NCI-H526 treated with DMSO at 0.1 percent for 48 hours (cell line): Measurements from ENCODE around the gene SETBP1.

Source experiments
- DNase-seq: peaks from one replicate; lab custom pipeline; 2025; lab: John Stamatoyannopoulos, UW

SETBP1 gene

GRCh38 chr18:44816477-44816876 lies 135.8 kb downstream of the SETBP1 start:
- peak; percentile 75 for DNase-seq

DNA sequence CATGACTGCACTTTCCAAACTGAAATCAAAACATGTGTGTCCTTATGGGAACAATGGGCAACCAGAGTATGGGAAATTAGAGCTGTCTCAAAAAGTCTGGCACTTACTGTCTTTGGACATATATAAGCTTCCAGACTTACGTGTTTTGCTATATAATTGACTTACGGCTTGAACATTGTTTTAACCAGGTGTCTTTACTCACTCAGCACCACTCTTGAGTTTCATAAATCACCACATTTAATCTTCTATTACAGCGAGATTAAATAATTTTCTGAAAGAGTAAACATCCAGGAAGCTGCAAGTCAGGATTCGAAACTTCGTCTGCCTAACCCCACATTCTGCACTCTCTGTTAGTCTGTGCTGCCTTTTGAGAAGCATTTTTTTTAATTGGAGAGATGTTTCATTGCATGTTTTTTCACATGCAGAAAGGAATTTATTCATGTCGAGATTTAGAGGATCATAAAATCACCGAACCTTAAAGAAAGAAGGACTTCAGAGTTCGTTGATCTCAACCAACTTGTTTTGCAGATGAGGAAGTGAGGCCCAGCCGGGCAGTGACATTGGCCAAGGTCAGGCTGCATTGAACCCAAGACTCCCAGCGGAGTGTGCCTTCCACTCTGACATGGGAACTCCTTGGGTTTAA lies 137.3 kb downstream of the SETBP1 start:
- DNase-seq, result no peak

DNA sequence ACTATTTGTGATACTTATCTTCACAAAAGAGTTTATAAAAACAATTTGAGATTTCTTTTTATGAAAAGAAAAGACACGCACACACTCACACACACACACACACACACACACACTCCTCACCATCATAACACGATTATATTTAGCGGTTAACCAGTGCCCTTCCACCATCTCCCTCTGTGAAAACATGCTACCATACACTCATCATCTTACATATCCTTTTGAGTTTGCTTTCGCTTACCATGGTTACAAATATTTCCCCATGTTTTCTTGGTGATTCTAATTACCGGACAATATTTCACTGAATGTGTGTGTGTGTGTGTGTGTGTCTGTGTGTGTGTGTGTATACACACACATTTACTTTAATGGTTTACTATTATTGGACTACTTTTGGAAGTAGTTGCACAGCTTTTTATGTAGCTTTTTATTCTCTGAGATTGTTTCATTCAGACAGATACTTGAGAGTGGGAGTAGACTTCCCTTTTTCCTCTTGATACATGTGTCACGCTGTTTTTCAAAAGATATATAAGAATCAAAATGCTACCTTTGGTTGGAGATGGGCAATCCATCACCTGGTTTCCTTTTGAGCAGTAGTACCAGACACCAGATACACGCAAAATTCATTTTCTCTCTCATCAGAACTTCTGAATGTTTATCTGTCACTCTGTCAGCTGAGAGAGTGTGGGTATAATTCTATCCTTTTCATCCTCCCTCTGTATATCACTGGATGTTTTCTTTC lies 138.1 kb downstream of the SETBP1 start:
- no peak for DNase-seq

DNA sequence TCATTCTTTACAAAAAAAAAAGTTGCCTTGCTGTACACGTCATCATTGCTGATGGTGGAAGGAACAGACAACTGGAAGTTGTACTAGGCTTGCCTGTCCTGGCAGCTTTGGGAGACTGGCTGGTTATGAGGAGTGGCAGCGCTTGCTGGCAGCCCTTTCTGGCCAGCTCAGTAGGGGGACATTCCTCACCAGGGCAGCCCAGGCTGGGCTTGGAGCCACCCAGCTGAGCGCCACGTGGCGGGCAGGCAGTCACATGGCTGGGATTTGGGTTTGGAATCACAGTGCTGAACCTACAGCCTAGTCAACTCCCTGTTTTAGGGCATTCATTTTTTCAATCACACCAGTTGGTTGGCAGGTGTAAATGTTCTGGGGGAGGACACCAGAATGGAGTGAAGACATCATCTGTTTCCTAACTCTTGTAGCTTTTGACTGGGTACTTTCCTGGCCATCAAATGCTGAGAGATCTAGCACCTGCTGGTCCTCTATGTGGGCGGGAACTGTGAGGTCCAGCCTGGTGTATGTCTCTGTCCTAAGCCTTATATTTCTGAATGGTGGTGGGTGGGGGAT lies 139.3 kb downstream of the SETBP1 start:
- no peak for DNase-seq

- DNase-seq, result no peak
Observed at GRCh38 chr18:44821924-44822323, 141.2 kb downstream of the SETBP1 start.

- DNase-seq, result no peak
Observed at GRCh38 chr18:44823286-44823685, 142.6 kb downstream of the SETBP1 start.

GRCh38 chr18:44823782-44824181 lies 143.1 kb downstream of the SETBP1 start:
- DNase-seq, result no peak

- no peak for DNase-seq
Observed at GRCh38 chr18:44824884-44825283, 144.2 kb downstream of the SETBP1 start.

- no peak for DNase-seq
Observed at GRCh38 chr18:44826418-44827259, 146.0 kb downstream of the SETBP1 start.

GRCh38 chr18:44828080-44828479 lies 147.4 kb downstream of the SETBP1 start:
- DNase-seq, result no peak

- no peak for DNase-seq
Observed at GRCh38 chr18:44830581-44830980, 149.9 kb downstream of the SETBP1 start.

DNA sequence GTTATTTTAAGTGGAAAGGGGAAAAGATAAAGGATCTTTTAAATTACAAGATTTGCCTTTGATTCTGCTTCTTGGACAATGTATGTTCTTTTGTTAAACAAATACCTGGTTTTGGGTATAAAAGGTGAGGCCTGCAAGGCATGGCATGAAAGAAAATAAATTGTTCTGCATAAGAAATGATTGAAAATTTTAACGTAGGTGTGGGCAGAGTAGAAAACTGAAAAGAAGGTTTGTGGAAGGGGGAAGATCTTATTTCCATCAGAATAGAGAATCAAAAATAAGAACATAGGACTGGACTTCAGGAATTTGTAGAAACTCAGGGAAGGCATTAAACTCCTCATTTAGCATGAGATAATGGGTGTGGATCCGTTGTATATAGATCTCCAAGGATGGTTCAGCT lies 153.1 kb downstream of the SETBP1 start:
- DNase-seq, result no peak

- DNase-seq, result no peak
Observed at GRCh38 chr18:44834867-44835469, 154.3 kb downstream of the SETBP1 start.

DNA sequence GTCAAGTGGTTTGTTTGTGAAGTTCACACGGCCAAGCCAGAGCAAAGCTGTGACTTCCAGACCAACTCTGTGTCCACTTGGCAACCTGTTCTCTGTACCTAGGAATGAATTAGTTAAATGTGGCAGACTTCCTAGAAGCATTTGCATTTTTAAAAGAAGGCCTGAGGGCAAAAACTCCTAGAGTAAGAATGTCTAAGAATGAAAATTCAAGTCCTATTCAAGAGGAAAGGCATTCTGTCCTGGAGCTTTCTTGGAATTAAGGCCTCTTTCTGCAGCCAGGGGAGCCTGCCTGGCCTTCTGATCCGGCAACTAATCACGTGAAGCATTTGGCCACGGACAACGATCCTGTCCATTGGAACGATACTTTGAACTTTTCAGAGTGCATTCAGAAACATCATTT lies 155.0 kb downstream of the SETBP1 start:
- no peak for DNase-seq

GRCh38 chr18:44836263-44836662 lies 155.6 kb downstream of the SETBP1 start:
- no peak for DNase-seq

GRCh38 chr18:44837482-44838180 lies 156.9 kb downstream of the SETBP1 start:
- DNase-seq, result no peak

GRCh38 chr18:44838971-44839666 lies 158.4 kb downstream of the SETBP1 start:
- no peak for DNase-seq

- DNase-seq, result no peak
Observed at GRCh38 chr18:44840058-44840790, 159.5 kb downstream of the SETBP1 start.

GRCh38 chr18:44841221-44841620 lies 160.5 kb downstream of the SETBP1 start:
- no peak for DNase-seq
